Gastrocnemius medialis (tissue), 4 donors: Measurements from ENCODE around the gene ZNF438. TPM values are rescaled to one million over a fixed set of nuclear protein-coding genes. Genes with fewer than 3 reads are reported as not detected.

ENCODE experiments used
- ATAC-seq, 2 donors: fragments of 150-250 bp; one replicate each; pipeline ENCODE4 v1.9.1; 2016
- DNase-seq, 2 donors: peaks; one replicate each; pipeline ENCODE4 v3.0.0-alpha.2; 2019
- H3K27ac ChIP-seq, 4 donors: fragments of 200-600 bp; sonication (generic); 1 replicate in 1 of 4; 2 replicates in 3 of 4; pipeline ENCODE4 v1.5.1; 2016 to 2018; ENCODE audit warnings: mild to moderate bottlenecking in 2 of 4, moderate library complexity in 1 of 4
- H3K27me3 ChIP-seq, 3 donors: fragments of 200-600 bp; sonication (generic) in 2 of 3; 1 replicate in 1 of 3; 2 replicates in 2 of 3; pipeline versions ENCODE4 v1.5.1 to v1.6.0; 2016 to 2019; ENCODE audit warnings: mild to moderate bottlenecking in 1 of 3, moderate library complexity in 1 of 3
- H3K36me3 ChIP-seq, 2 donors: fragments of 200-600 bp; sonication (generic) in 1 of 2; one replicate each; pipeline ENCODE4 v1.5.1; 2017 to 2018
- H3K4me1 ChIP-seq, 2 donors: fragments of 200-600 bp; sonication (generic) in 1 of 2; one replicate each; pipeline ENCODE4 v1.5.1; 2016 to 2017; ENCODE audit warnings: mild to moderate bottlenecking in 2 of 2
- H3K4me3 ChIP-seq, 4 donors: fragments of 200-600 bp; sonication (generic) in 3 of 4; 1 replicate in 1 of 4; 2 replicates in 3 of 4; pipeline ENCODE4 v1.5.1; 2016 to 2019; ENCODE audit warnings: mild to moderate bottlenecking in 2 of 4
- H3K9me3 ChIP-seq, 3 donors: fragments of 200-600 bp; sonication (generic) in 2 of 3; 1 replicate in 1 of 3; 2 replicates in 2 of 3; pipeline ENCODE4 v1.5.1; 2016 to 2019
- POLR2A ChIP-seq, 2 donors: fragments of 450-650 bp; IDR thresholded peaks; one replicate each; pipeline ENCODE4 v1.6.1; 2017; ENCODE audit warnings: antibody characterized with exemption in 2 of 2, mild to moderate bottlenecking in 2 of 2, moderate library complexity in 2 of 2
- in situ Hi-C, 4 donors: fragments of 200-750 bp; cut with MboI; loops; one replicate each; pipeline versions ENCODE4 v1.15.0 to v1.8.0; 2017; ENCODE audit warnings: low sequenced_read_pairs in 4 of 4
- intact Hi-C: fragments of 100-400 bp; cut with DNase I; formaldehyde crosslinking; loops from one replicate; pipeline ENCODE4 v1.15.1; 2023; ENCODE audit warnings: low total_unique reads
- total RNA-seq, 4 donors: library from RNA; depleted of rRNA; stranded (reverse); fragments of >200 nt; gene quantifications; one replicate each; pipeline versions ENCODE4 v1.1.0 to v1.2.3, GENCODE V29; 2016
- TF ChIP-seq, protein P1 (sequence below), 5 experiments: fragments of 450-650 bp in 3 of 5; fragments of 200-600 bp in 2 of 5; sonication (generic) in 2 of 5; IDR thresholded peaks in 4 of 5; conservative IDR thresholded peaks in 1 of 5; 1 replicate in 4 of 5; 2 replicates in 1 of 5; pipeline ENCODE4 v1.5.1; 2016 to 2019; ENCODE audit warnings: antibody characterized with exemption in 5 of 5, mild to moderate bottlenecking in 3 of 5, moderate library complexity in 3 of 5

ZNF438 gene
- total RNA-seq, 4 donors from 2014 or later: 14.4 to 37.0 (median 26.5) TPM

DNA sequence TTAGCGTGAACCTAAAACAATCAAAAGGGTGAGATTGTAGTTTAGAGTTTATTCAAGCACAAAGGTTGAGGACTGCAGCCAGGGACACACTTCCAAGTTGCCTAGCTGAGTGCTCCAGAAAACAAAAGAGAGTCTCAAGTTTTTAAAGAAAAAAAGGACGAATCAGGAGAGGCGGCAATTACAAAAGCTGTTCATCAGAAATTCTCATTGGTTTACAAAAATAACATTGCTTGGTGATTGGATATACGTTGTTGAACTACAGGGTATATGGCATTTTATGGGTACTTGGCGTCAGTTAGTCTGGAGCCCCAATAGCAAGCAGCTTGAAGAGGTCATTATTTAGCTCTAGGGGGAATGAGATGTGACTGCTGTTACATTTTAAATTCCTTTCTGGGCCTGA, 11.5 kb downstream of the ZNF438 start:
- peaks cover 47 to 64% of the 10 kb centered on the region in 2 donors for H3K4me1 ChIP-seq
- H3K4me3 ChIP-seq: no peak overlapping the region
- peak overlapping the region in 2 of 4 donors; percentile 31 to 67 for H3K27ac ChIP-seq
- H3K9me3 ChIP-seq: no peaks in the 10 kb centered on the region
- intact Hi-C loops: no loop called here
- in situ Hi-C loops: no loop called here
- no peak for TF ChIP-seq POLR2A (IDR thresholded peaks at IDR 0.05)
- TF ChIP-seq, protein P1, sequence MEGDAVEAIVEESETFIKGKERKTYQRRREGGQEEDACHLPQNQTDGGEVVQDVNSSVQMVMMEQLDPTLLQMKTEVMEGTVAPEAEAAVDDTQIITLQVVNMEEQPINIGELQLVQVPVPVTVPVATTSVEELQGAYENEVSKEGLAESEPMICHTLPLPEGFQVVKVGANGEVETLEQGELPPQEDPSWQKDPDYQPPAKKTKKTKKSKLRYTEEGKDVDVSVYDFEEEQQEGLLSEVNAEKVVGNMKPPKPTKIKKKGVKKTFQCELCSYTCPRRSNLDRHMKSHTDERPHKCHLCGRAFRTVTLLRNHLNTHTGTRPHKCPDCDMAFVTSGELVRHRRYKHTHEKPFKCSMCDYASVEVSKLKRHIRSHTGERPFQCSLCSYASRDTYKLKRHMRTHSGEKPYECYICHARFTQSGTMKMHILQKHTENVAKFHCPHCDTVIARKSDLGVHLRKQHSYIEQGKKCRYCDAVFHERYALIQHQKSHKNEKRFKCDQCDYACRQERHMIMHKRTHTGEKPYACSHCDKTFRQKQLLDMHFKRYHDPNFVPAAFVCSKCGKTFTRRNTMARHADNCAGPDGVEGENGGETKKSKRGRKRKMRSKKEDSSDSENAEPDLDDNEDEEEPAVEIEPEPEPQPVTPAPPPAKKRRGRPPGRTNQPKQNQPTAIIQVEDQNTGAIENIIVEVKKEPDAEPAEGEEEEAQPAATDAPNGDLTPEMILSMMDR (IDR thresholded peaks at IDR 0.05 in 4 of 5, conservative IDR thresholded peaks at IDR 0.05 in 1 of 5): no peak
- no peak for ATAC-seq
- H3K27me3 ChIP-seq: no peaks in the 10 kb centered on the region
- no peak for DNase-seq
- H3K36me3 ChIP-seq: no peaks in the 10 kb centered on the region

DNA sequence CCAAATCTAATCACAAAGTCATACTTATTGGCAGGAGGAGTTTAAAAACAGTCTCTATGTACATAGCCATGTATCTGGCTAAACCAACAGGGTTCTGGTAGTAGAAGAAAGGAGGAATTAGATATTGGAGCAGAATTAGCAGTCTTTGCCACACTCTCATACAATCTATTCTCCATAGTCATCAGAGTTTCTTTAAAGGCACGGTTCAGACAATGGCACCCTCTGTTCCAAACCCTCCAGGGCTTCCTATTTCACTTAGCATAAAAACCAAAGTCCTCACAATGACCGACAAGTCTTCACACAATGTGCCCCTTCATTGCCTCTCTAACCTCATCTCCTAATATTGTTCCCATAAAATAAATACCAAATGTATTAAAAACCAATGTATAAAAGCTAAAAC, 12.7 kb downstream of the ZNF438 start:
- in situ Hi-C loops (no loop called here), intact Hi-C loops (no loop called here)
- no peaks in the 10 kb centered on the region for H3K27me3 ChIP-seq
- TF ChIP-seq, protein P1 (IDR thresholded peaks at IDR 0.05 in 4 of 5, conservative IDR thresholded peaks at IDR 0.05 in 1 of 5): no peak
- no peak for TF ChIP-seq POLR2A (IDR thresholded peaks at IDR 0.05)
- DNase-seq (no peak), ATAC-seq (no peak)
- no peak overlapping the region for H3K4me3 ChIP-seq
- no peaks in the 10 kb centered on the region for H3K9me3 ChIP-seq
- H3K36me3 ChIP-seq: no peaks in the 10 kb centered on the region
- peaks cover 37 to 52% of the 10 kb centered on the region in 2 donors for H3K4me1 ChIP-seq
- H3K27ac ChIP-seq: peak overlapping the region; percentile 8 to 69 (median 66)

DNA sequence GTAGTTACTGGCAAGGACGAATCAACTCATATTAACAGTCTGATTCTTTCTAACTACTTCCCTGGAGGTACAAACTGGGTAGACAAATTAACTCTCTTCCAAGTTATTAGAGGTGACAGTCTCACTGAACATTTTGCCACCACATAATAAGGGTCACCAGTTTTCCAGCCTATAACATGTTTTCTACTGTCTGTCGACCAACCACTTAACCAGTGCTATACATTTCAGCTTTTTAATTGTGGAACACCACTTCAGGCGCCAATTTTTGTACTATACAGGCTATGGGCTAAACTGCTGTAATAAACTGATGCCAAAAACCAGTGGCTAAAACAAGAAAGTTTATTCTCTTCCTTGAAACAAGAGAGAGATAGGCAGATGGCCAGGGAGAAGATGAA, 13.3 kb downstream of the ZNF438 start:
- DNase-seq (no peak), ATAC-seq (peak in 1 of 2 donors; percentile 4)
- intact Hi-C loops (no loop called here), in situ Hi-C loops (no loop called here)
- Histone ChIP-seq H3K36me3 (no peaks in the 10 kb centered on the region), H3K27ac (peak overlapping the region; percentile 8 to 69 (median 66)), H3K27me3 (no peaks in the 10 kb centered on the region), H3K4me1 (peaks cover 37 to 46% of the 10 kb centered on the region in 2 donors), H3K4me3 (no peak overlapping the region), H3K9me3 (no peaks in the 10 kb centered on the region)
- no peak for TF ChIP-seq POLR2A (IDR thresholded peaks at IDR 0.05)
- TF ChIP-seq, protein P1 (IDR thresholded peaks at IDR 0.05 in 4 of 5, conservative IDR thresholded peaks at IDR 0.05 in 1 of 5): no peak

DNA sequence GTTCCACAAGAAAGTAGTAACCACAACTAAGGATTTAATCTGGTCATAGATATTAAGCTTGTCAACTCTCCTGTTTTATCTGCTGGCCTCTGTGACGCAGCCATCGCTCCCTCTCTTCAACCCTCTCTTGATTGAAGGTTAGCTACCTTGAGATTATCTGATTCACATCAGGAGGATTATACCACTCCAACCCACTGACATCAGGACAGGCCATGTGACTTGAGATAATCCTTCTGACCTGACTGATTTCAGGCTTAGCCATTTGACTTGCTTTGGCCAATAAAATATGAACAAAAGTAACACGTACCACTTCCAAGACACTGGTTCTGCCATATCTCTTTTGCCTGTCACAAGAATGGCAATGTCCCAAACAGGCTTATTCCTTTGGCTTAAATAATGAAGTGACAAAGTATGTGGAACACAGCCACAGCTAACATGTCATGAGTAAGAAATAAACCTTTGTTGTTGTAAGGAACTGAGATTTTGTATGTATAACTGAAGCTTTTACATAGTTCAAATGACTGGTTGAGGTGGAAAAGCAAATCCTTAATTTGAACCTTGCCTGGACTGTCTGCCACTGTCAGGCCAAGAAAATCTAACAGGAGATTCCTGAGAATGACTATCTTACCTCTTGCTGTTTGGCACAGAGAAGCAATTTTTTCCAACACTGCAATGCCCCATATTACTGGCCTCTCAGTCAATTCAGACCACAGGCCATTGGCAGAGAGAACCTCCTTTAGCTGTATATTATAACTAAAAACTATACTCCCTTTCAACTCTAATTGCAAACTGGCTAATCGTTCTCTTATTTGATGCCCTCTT, 13.9 kb downstream of the ZNF438 start:
- Histone ChIP-seq H3K36me3 (no peaks in the 10 kb centered on the region), H3K9me3 (no peaks in the 10 kb centered on the region), H3K4me3 (no peak overlapping the region), H3K27me3 (no peaks in the 10 kb centered on the region), H3K27ac (peak overlapping the region; percentile 8 to 69 (median 66)), H3K4me1 (peaks cover 37 to 41% of the 10 kb centered on the region in 2 donors)
- in situ Hi-C loops (no loop called here), intact Hi-C loops (no loop called here)
- no peak for TF ChIP-seq POLR2A (IDR thresholded peaks at IDR 0.05)
- DNase-seq: no peak
- ATAC-seq: peak in 1 of 2 donors; percentile 44

DNA sequence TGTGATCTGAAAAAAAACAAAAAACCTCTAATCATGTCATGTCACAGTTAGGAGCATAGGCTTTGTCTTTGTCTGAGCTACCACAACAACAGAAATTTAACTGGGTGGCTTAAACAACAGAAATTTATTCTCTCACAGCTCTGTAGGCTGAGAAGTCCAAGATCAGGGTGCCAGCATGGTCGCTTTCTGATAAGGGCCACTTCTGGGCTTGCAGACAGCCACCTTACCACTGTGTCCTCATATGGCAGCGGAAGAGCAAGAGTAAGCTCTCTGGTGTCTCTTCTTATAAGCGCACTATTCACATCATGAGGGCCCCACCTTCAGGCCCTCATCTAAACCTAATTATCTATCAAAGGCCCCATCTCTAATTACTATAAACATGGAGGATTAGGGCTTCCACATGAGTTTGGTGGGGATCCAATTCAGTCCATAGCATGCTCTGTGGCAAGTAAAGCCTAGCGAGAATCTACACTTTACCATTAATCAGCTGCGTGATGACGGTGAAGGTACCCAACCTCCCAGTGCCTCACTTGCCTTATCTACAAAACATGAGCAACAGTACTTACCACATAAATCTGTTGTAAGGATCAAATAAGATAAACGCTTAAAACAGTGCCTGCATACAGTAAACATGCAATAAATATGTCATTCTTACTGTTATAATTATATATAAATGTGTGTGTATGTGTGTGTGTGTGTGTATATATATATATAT, 17.3 kb downstream of the ZNF438 start:
- DNase-seq: no peak
- Histone ChIP-seq H3K27ac (peak overlapping the region in 2 of 4 donors; percentile 20 to 45), H3K9me3 (no peaks in the 10 kb centered on the region), H3K36me3 (no peaks in the 10 kb centered on the region), H3K4me3 (no peak overlapping the region), H3K27me3 (no peaks in the 10 kb centered on the region), H3K4me1 (peaks cover 41 to 45% of the 10 kb centered on the region in 2 donors)
- no peak for ATAC-seq
- intact Hi-C loops (no loop called here), in situ Hi-C loops (no loop called here)
- TF ChIP-seq POLR2A (IDR thresholded peaks at IDR 0.05): no peak
- TF ChIP-seq, protein P1 (IDR thresholded peaks at IDR 0.05 in 4 of 5, conservative IDR thresholded peaks at IDR 0.05 in 1 of 5): no peak
